Limb (tissue), 2 donors: ENCODE data around the gene OPHN1.
"Not testable (repeated sequence)": the region's sequence is repeated elsewhere in the genome, so short reads cannot be mapped to it uniquely, and the experiment has no call there.

ENCODE experiments used
- DNase-seq, 2 donors: peaks; one replicate each; pipeline ENCODE4 v3.0.0-alpha.2; 2016; ENCODE audit errors: extremely low spot score in 2 of 2

Gene OPHN1

DNA sequence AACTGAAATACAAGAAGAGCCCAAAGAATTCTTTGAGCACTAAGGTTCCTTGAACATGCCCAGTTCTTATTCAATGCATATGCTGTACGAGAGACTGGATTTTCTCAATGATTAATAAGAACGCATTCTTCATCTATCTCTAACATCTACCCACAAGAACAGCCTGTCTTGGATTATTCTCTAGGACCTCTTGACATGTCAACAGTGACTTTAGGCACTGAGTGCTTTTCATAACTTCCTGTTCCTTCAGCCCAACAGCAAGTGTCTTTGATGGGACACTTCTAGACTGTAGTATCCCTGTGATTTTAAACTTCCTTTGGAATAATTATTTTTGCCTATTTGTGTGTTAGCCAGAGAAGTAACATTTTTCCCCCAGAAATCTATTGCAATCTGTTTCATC is 69.3 kb downstream of the OPHN1 start:
- DNase-seq, result no peak

- DNase-seq, result no peak
These were observed 74.6 kb downstream of the OPHN1 start for GRCh38 chrX:68358679-68359078.

DNA sequence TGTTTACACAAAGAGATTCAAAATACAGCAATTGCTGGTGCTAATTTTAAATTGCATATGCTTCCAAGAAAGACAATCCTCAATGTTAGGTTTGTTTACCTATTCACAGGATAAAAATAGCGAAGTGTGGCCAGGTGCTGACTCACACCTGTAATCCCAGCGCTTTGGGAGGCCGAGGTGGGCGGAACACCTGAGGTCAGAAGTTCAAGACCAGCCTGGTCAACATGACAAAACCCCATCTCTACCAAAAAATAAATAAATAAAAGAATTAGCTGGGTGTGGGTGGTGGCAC is 77.7 kb downstream of the OPHN1 start:
- no peak for DNase-seq

DNA sequence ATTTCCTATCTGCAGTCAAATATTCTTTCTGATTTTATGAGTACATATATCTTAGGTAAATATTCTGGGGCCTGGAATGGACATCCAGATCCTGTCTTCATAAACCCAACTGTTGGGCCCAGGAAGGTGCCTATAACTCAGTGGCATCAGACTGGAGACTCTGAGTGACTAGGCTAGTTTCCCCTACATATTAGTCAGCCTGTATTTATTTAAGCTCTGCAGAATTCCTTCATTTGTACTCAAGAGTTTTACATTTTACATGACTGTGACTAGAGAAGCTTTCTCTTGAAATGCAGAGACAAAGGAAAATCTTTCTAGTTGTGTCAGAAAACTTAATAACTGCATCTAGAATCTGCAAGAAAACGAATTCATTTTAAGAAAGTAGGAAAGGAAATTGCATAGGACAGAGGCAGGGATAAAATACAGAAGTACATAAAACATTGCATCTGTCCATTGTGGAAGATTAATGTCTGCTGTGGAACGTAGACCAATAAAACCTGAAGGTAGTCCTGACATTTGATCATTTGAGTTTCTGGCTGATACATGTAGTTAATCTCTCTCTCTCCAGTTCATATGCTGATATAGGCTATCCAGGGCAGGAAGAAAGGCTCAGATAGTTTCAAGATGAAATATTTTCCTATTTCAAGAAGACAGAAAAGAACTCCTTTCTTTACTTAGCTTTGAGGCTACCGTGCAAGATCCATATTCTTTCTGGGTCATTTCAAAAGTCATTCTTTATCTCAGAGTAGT is 78.2 kb downstream of the OPHN1 start:
- no peak for DNase-seq

GRCh38 chrX:68345025-68345424 is 88.3 kb downstream of the OPHN1 start:
- no peak for DNase-seq

DNA sequence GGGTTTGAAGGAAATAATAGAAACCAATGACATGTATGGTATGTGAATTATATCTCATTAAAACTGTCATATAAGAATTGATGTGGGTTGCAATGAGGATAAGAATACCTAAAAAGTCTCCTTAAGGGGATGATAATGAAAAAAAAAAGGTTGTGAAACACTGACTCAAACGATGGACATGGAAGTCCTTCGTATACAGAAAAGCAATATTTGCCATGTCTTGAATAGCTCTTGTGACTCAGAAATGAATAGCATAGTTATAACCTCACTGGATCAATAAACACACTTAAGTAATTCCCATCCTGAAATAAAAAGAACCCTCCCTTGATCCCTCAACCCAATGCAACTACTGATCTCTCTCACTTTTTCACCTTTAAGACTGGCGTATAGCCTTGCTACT is 89.7 kb downstream of the OPHN1 start:
- no peak for DNase-seq

GRCh38 chrX:68332201-68332731 is 101.0 kb downstream of the OPHN1 start:
- DNase-seq, result peak in 1 of 2 donors; percentile 5

DNA sequence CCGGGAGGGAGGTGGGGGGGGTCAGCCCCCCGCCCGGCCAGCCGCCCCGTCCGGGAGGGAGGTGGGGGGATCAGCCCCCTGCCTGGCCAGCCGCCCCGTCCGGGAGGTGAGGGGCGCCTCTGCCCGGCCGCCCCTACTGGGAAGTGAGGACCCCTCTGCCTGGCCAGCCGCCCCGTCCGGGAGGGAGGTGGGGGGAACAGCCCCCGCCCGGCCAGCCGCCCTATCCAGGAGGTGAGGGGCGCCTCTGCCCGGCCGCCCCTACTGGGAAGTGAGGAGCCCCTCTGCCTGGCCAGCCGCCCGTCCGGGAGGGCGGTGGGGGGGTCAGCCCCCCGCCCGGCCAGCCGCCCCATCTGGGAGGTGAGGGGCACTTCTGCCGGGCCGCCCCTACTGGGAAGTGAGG is 106.5 kb downstream of the OPHN1 start:
- DNase-seq, result not testable (repeated sequence)

DNA sequence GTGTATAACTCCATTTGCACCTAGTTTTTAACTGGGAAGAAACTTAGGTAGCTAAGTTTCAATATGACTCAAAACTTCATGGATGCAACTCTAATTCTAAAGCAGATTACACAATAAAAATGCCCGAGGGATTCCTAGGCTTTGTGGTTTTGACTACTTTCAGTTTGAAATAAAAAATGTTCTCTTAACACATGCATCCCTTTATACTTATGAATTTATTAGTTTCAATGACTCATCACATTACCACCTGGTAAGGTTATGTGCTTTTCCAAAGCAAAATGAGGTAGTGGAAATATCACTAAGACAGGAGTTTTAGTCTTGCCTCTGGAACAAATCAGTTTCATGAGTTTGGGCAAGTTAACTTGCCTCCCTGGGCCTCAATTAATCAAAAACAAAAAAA is 125.5 kb downstream of the OPHN1 start:
- no peak for DNase-seq

GRCh38 chrX:68304602-68305001 is 128.7 kb downstream of the OPHN1 start:
- no peak for DNase-seq

DNA sequence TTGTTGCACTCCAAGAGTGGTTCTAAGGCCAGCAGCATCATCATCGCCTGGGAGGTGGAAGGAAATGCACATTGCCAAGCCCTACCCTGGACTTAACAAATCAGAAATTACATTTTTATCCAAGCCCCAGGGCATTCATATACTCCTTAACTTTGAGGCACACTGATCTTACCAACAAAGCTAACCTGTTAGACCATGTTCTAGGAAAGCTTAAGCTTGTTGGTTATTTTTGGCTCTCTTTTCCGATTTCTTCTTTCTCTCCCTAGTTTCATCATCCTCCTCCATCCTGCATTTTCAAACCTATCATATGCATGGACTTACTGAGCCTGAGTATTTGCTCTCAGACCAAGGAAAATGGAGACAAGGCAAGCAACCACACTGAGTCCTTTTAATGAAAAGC is 133.4 kb downstream of the OPHN1 start:
- DNase-seq, result no peak

- DNase-seq, result no peak
These were observed 140.8 kb downstream of the OPHN1 start for GRCh38 chrX:68292471-68292870.

GRCh38 chrX:68288127-68288526 is 145.2 kb downstream of the OPHN1 start:
- DNase-seq, result no peak

DNA sequence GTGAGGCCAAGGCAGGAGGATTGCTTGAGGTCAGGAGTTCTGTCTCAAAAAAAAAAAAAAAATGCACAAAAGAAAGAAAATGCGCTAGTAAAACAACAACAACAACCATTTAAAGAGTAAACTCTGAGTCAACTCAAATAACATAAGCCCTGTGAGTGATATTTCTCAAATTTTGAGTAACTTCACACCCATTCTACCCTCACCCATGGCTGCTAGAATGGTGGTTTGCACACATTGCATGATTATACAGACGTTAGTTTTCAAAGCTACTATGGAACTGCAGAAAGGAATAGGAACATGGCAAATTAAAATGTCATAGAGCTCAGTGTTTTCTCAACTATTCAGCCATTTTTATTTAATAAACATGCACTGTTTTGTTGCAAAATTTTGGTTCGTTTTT is 145.9 kb downstream of the OPHN1 start:
- DNase-seq, result no peak

DNA sequence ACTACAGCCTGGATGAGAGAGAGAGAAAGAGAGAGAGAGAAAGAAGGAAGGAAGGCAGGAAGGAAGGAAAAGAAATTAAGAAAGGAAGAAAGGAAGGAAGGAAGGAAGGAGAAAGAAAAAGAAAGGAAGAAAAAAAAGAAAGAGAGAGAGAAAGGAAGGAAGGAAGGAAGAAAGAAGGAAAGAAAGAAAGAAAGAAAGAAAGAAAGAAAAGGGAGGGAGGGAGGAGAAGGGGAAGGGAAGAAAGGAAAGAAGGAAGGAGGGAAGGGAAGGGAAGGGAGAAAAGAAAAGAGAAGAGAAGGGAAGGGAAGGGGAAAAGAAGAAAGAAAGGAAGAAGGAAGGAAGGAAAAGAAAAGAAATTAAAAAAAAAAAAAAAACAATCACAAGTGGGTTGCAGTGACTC is 146.3 kb downstream of the OPHN1 start:
- no peak for DNase-seq

GRCh38 chrX:68286076-68286475 is 147.2 kb downstream of the OPHN1 start:
- no peak for DNase-seq

DNA sequence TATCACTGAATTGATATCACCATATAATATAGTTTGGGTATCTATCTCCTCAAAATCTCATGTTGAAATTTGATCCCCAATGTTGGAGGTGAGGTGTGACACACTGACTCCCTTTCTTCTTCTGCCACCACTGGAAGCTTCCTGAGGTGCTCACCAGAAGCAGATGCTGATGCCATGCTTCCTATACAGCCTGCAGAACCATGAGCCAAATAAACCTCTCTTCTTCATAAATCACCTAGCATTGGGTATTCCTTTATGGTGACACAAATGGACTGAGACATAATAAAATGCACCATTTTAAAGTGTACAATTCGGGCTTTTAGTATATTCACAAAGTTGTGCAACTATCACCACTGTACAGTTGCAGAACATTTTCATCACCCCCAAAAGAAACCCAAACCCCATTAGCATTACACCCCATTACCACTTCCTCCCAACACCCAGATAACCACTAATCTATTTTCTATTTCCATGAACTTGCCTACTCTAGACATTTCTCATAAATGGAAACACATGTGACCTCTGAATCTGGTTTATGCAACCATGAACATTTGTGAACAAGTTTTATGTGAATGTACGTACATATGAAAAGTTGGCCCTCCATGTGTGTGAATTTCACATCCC is 148.9 kb downstream of the OPHN1 start:
- DNase-seq, result no peak

DNA sequence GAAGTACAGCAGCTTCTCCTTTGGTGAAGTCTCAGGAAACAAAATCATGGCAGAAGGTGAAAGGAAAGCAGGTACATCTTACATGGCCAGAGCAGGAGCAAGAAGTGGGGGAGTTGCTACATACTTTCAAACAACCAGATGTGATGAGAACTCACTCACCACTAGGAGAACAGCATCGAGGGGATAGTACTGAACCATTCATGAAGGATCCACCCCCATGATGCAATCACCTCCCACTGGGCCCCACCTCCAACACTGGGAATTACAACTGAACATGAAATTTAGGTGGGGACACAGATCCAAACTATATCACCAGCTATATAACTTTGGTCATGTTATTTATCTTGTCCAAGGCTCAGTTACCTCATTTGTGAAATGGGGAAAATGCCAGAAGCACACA is 159.4 kb downstream of the OPHN1 start:
- no peak for DNase-seq

GRCh38 chrX:68264793-68265192 is 168.5 kb downstream of the OPHN1 start:
- DNase-seq, result not testable (repeated sequence)

- no peak for DNase-seq
These were observed 172.1 kb downstream of the OPHN1 start for GRCh38 chrX:68261060-68261672.

- no peak for DNase-seq
These were observed 176.3 kb downstream of the OPHN1 start for GRCh38 chrX:68256990-68257389.

DNA sequence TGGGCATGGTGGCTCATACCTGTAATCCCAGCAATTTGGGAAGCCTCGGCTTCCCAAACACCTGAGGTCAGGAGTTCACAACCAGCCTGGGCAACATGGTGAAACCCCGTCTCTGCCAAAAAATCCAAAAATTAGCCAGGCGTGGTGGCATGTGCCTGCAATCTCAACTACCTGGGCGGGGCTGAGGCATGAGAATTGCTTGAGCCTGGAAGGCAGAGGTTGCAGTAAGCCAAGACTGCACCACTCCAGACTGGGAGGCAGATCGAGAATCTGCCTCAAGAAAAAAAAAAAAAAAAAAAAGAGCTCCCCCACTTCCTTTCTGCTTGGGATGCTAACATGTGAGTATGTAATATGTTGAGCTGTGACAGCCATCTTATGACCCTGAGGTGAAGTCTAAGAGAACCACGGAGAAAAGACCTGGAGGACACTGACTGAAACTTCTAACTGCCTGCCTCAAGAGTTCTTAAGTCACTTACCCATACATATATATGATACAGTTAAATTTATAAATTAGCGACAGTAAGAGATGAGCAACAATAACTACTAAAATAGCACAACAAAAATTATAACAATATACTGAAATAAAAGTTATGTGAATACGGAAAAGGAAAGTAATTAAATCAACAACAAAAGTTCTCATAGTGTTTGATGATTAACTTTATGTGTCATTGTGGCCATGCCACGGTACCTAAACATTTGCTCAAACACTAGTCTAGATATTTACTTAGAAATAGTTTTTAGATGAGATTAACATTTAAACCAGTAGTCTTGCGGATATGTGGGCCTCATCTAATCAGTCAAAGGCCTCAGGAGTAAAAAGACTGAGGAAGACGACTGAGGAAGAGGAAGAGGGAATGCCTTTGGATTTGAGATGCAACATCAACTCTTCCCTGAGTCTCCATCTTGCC is 178.3 kb downstream of the OPHN1 start:
- DNase-seq, result no peak
